ENCODE data around the gene SLC9C1. TPM values are rescaled to one million over a fixed set of nuclear protein-coding genes. Genes with fewer than 3 reads are reported as not detected.
A peak's percentile ranks its signal among the peaks of the same experiment; 100 is the strongest.

SLC9C1 gene
- total RNA-seq, 1 experiment from 2014 or later = 0.50 TPM

DNA sequence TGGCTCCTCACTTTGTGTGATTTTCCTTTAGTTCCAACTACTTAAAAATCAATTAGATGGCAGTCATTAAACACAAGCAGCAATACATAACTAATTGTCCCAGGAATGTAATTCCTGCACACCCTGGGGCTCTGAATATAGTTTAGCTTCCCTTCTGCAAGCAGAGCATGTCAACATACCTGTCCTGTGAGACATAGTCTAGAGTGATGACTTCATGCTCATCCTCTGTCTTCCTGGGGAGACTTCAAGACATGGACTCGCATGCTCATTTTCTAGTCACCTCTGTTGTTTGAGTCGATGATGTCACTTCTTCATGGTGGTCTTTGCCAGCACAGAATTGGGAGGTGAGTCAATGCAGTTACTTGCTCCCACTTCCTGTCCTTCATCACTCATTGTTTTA lies 192.1 kb downstream of the SLC9C1 start:
- Histone ChIP-seq H4K5ac (ENCODE audit: insufficient read length, low read depth, low read length) (no peak overlapping the region), H2BK120ac (ENCODE audit: low read depth, low read length, poor library complexity, severe bottlenecking) (no peak overlapping the region), H3K79me1 (ENCODE audit: insufficient read depth, low read depth, low read length, poor library complexity, severe bottlenecking) (no peaks in the 10 kb centered on the region), H3K4ac (ENCODE audit: low read depth, low read length) (no peak overlapping the region), H2BK15ac (ENCODE audit: low read depth, low read length) (no peak overlapping the region), H3T11ph (ENCODE audit: low read length) (no peak overlapping the region), H3K4me1 (ENCODE audit: insufficient read depth, low read length) (no peaks in the 10 kb centered on the region), H3K27ac (ENCODE audit: insufficient read length, low read depth, low read length) (no peak overlapping the region), H3K23me2 (ENCODE audit: insufficient read length, low read depth, low read length, poor library complexity, severe bottlenecking) (no peaks in the 10 kb centered on the region), H3K9ac (ENCODE audit: extremely low read depth, insufficient read length, low read length) (no peak overlapping the region), H2BK5ac (ENCODE audit: insufficient read length, low read length) (no peak overlapping the region), H2BK20ac (ENCODE audit: low read depth, low read length, poor library complexity, severe bottlenecking) (no peak overlapping the region), H2AK5ac (ENCODE audit: insufficient read length, low read length) (no peak overlapping the region), H2BK12ac (ENCODE audit: insufficient read length, low read depth, low read length) (no peak overlapping the region), H3K79me2 (ENCODE audit: insufficient read depth, low read length) (no peaks in the 10 kb centered on the region), H3K18ac (ENCODE audit: insufficient read length, low read depth, low read length) (no peak overlapping the region), H3K27me3 (ENCODE audit: insufficient read depth, low read length) (no peaks in the 10 kb centered on the region), H3K4me2 (ENCODE audit: insufficient read depth, insufficient read length, low read length) (no peak overlapping the region), H4K91ac (ENCODE audit: insufficient read length, low read depth, low read length) (no peak overlapping the region), H3K14ac (ENCODE audit: insufficient read depth, low read length) (no peak overlapping the region), H4K8ac (replicated peaks; ENCODE audit: insufficient read length, low read depth, low read length) (no peak overlapping the region), H2AFZ (ENCODE audit: low read length) (no peak overlapping the region), H3K56ac (ENCODE audit: insufficient read length, low read depth, low read length) (no peak overlapping the region), H3K23ac (ENCODE audit: insufficient read length, low read depth, low read length) (no peak overlapping the region), H3K9me3 (ENCODE audit: control insufficient read depth, low read depth, low read length) (no peaks in the 10 kb centered on the region), H4K20me1 (ENCODE audit: control insufficient read depth, insufficient read depth, insufficient read length) (no peaks in the 10 kb centered on the region)
- Mint-ChIP-seq H3K9me3 (no peaks in the 10 kb centered on the region), H3K27ac (peak overlapping the region in 1 of 3 experiments; percentile 29; a peak in 1 of 7 replicates), H3K4me1 (peaks cover 0 to 6% of the 10 kb centered on the region in 2 experiments; a peak in 2 of 4 replicates), H3K4me3 (no peak overlapping the region), H3K27me3 (ENCODE audit: low read depth) (no peaks in the 10 kb centered on the region), H3K36me3 (ENCODE audit: insufficient read depth in 1 of 3, low read depth in 3 of 3) (peaks cover 0 to 11% (median 4%) of the 10 kb centered on the region in 3 experiments; a peak in 4 of 7 replicates)
- WGBS (ENCODE audit: extremely low coverage, insufficient read length, low lambda C conversion rate) = no CpG with 5 or more reads among the region's 2 CpGs
- TF ChIP-seq, protein P1, sequence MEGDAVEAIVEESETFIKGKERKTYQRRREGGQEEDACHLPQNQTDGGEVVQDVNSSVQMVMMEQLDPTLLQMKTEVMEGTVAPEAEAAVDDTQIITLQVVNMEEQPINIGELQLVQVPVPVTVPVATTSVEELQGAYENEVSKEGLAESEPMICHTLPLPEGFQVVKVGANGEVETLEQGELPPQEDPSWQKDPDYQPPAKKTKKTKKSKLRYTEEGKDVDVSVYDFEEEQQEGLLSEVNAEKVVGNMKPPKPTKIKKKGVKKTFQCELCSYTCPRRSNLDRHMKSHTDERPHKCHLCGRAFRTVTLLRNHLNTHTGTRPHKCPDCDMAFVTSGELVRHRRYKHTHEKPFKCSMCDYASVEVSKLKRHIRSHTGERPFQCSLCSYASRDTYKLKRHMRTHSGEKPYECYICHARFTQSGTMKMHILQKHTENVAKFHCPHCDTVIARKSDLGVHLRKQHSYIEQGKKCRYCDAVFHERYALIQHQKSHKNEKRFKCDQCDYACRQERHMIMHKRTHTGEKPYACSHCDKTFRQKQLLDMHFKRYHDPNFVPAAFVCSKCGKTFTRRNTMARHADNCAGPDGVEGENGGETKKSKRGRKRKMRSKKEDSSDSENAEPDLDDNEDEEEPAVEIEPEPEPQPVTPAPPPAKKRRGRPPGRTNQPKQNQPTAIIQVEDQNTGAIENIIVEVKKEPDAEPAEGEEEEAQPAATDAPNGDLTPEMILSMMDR (conservative IDR thresholded peaks at IDR 0.05) = no peak
- DNase-seq = no peak
